NCI-H510A treated with DMSO at 0.1 percent for 48 hours (cell line): Measurements from ENCODE around the gene CTNND2.

Source experiments
- DNase-seq: peaks from one replicate; lab custom pipeline; 2025; lab: John Stamatoyannopoulos, UW

The CTNND2 gene

GRCh38 chr5:11385251-11385900, 518.9 kb downstream of the CTNND2 start:
- DNase-seq: no peak

GRCh38 chr5:11384441-11385250, 519.6 kb downstream of the CTNND2 start:
- DNase-seq: no peak

GRCh38 chr5:11383506-11384095, 520.6 kb downstream of the CTNND2 start:
- no peak for DNase-seq

GRCh38 chr5:11378461-11378860, 525.8 kb downstream of the CTNND2 start:
- DNase-seq: no peak

GRCh38 chr5:11377896-11378295, 526.4 kb downstream of the CTNND2 start:
- no peak for DNase-seq

- no peak for DNase-seq
Measured at GRCh38 chr5:11372191-11372590, 532.1 kb downstream of the CTNND2 start.

- no peak for DNase-seq
Measured at GRCh38 chr5:11371021-11371420, 533.2 kb downstream of the CTNND2 start.

- DNase-seq: no peak
Measured at GRCh38 chr5:11364531-11364930, 539.7 kb downstream of the CTNND2 start.

- no peak for DNase-seq
Measured at GRCh38 chr5:11363631-11364178, 540.5 kb downstream of the CTNND2 start.

GRCh38 chr5:11361768-11362167, 542.5 kb downstream of the CTNND2 start:
- DNase-seq: no peak

GRCh38 chr5:11357928-11358327, 546.3 kb downstream of the CTNND2 start:
- no peak for DNase-seq

- no peak for DNase-seq
Measured at GRCh38 chr5:11355491-11355890, 548.8 kb downstream of the CTNND2 start.

GRCh38 chr5:11346336-11346735, 557.9 kb downstream of the CTNND2 start:
- no peak for DNase-seq

GRCh38 chr5:11335881-11336760, 568.1 kb downstream of the CTNND2 start:
- DNase-seq: no peak

GRCh38 chr5:11334404-11334803, 569.8 kb downstream of the CTNND2 start:
- no peak for DNase-seq

- no peak for DNase-seq
Measured at GRCh38 chr5:11329679-11330078, 574.6 kb downstream of the CTNND2 start.

- DNase-seq: no peak
Measured at GRCh38 chr5:11324521-11325289, 579.5 kb downstream of the CTNND2 start.

GRCh38 chr5:11323761-11324160, 580.5 kb downstream of the CTNND2 start:
- DNase-seq: no peak

- no peak for DNase-seq
Measured at GRCh38 chr5:11322133-11322532, 582.1 kb downstream of the CTNND2 start.

GRCh38 chr5:11319836-11320580, 584.2 kb downstream of the CTNND2 start:
- DNase-seq: no peak
